B cell (primary cell): ENCODE measurements around the gene GPR75. TPM values are rescaled to one million over a fixed set of nuclear protein-coding genes. Genes with fewer than 3 reads are reported as not detected.

Source experiments
- ATAC-seq: fragments of 200-7000 bp; cut with Tn5 transposase; one replicate; pipeline ENCODE4 v1.10.0; 2021; ENCODE audit warnings: low read depth, mild to moderate bottlenecking, moderate number of reproducible peaks, moderate library complexity
- CTCF ChIA-PET: fragments of 350-600 bp; sonication (Branson Sonifier 250); formaldehyde crosslinking; loops from one replicate; lab custom pipeline; 2021; ENCODE audit warnings: antibody characterized with exemption, inconsistent platforms; lab: Charles Lee
- POLR2A ChIA-PET: fragments of 350-600 bp; sonication (Branson Sonifier 250); formaldehyde crosslinking; loops from one replicate; lab custom pipeline; 2021; ENCODE audit warnings: antibody characterized with exemption; lab: Charles Lee
- DNase-seq: peaks from one replicate; pipeline ENCODE4 v3.0.0; 2013
- H2AFZ ChIP-seq: 2 replicates; pipeline ENCODE4 v1.6.1; 2012; ENCODE audit warnings: mild to moderate bottlenecking, low read depth, low read length; ENCODE audit not compliant: insufficient read depth, poor library complexity, severe bottlenecking
- H3K27ac ChIP-seq, 2 donors: 1 replicate in 1 of 2; 2 replicates in 1 of 2; pipeline ENCODE4 v1.5.1; 2012 to 2013; ENCODE audit warnings: low read length in 2 of 2, mild to moderate bottlenecking in 2 of 2, moderate library complexity in 1 of 2
- H3K27me3 ChIP-seq, 4 experiments: fragments of 200-600 bp in 1 of 4; sonication (generic) in 1 of 4; replicated peaks in 1 of 4; 1 replicate in 2 of 4; 2 replicates in 2 of 4; pipeline versions ENCODE4 v1.6.1 to v1.7.0; 2013 to 2016; ENCODE audit warnings: low read length in 3 of 4, mild to moderate bottlenecking in 2 of 4, mixed read lengths in 1 of 4, moderate library complexity in 1 of 4; ENCODE audit not compliant: insufficient read depth in 4 of 4, control insufficient read depth in 3 of 4; ENCODE audit errors: control extremely low read depth in 1 of 4
- H3K36me3 ChIP-seq, 2 experiments: replicated peaks in 1 of 2; 1 replicate in 1 of 2; 2 replicates in 1 of 2; pipeline versions ENCODE4 v1.6.1 to v1.7.1; 2013; ENCODE audit warnings: low read length in 1 of 2; ENCODE audit not compliant: insufficient read depth in 2 of 2, control insufficient read depth in 1 of 2; ENCODE audit errors: control extremely low read depth in 1 of 2, extremely low read depth in 1 of 2
- H3K4me1 ChIP-seq, 2 donors: fragments of 200-600 bp in 1 of 2; sonication (generic) in 1 of 2; 1 replicate in 1 of 2; 2 replicates in 1 of 2; pipeline versions ENCODE4 v1.5.1 to v1.6.1; 2013 to 2017; ENCODE audit warnings: low read length in 2 of 2; ENCODE audit not compliant: control insufficient read depth in 2 of 2, insufficient read depth in 2 of 2
- H3K4me2 ChIP-seq: replicated peaks from 2 replicates; pipeline ENCODE3; 2012; ENCODE audit warnings: mild to moderate bottlenecking, low read depth, low read length; ENCODE audit not compliant: poor library complexity, severe bottlenecking
- H3K4me3 ChIP-seq, 5 experiments: fragments of 200-600 bp in 1 of 5; sonication (generic) in 1 of 5; 1 replicate in 3 of 5; 2 replicates in 2 of 5; pipeline versions ENCODE4 v1.5.1 to v1.7.0; 2011 to 2016; ENCODE audit warnings: low read length in 4 of 5, mild to moderate bottlenecking in 4 of 5, low read depth in 2 of 5, control low read depth in 1 of 5, moderate library complexity in 1 of 5; ENCODE audit not compliant: insufficient read depth in 1 of 5; ENCODE audit errors: control extremely low read depth in 1 of 5, extremely low read depth in 1 of 5
- H3K79me2 ChIP-seq: fragments of 200-600 bp; sonication (generic); one replicate; pipeline ENCODE4 v1.6.0; 2016; ENCODE audit warnings: low read length; ENCODE audit not compliant: control insufficient read depth, insufficient read depth
- H3K9ac ChIP-seq: fragments of 200-600 bp; sonication (generic); 2 replicates; pipeline ENCODE4 v1.6.1; 2017; ENCODE audit warnings: mild to moderate bottlenecking, low read length, moderate library complexity
- H3K9me3 ChIP-seq, 3 donors: one replicate each; pipeline versions ENCODE4 v1.6.1 to v1.7.1; 2013; ENCODE audit warnings: low read length in 2 of 3; ENCODE audit not compliant: control insufficient read depth in 2 of 3, insufficient read depth in 1 of 3; ENCODE audit errors: control extremely low read depth in 1 of 3
- H4K20me1 ChIP-seq: 2 replicates; pipeline ENCODE4 v1.6.0; 2012; ENCODE audit warnings: mild to moderate bottlenecking, low read length; ENCODE audit not compliant: insufficient read depth, control insufficient read depth, poor library complexity, severe bottlenecking
- H3K27ac Mint-ChIP-seq: one replicate; pipeline ENCODE4 v1.8.0; 2021; ENCODE audit warnings: mixed read lengths
- H3K27me3 Mint-ChIP-seq: one replicate; pipeline ENCODE4 v1.8.0; 2021; ENCODE audit warnings: mixed read lengths
- H3K4me1 Mint-ChIP-seq: one replicate; pipeline ENCODE4 v1.8.0; 2021; ENCODE audit warnings: mixed read lengths
- H3K4me3 Mint-ChIP-seq: one replicate; pipeline ENCODE4 v1.8.0; 2021; ENCODE audit warnings: mixed read lengths
- H3K9me3 Mint-ChIP-seq: one replicate; pipeline ENCODE4 v1.8.0; 2022; ENCODE audit warnings: mixed read lengths; ENCODE audit not compliant: insufficient read depth
- EZH2 ChIP-seq: IDR thresholded peaks from 2 replicates; pipeline ENCODE4 v1.6.1; 2012; ENCODE audit warnings: borderline replicate concordance, low read depth, mild to moderate bottlenecking, moderate library complexity, low read length; ENCODE audit not compliant: insufficient read depth, poor library complexity, severe bottlenecking
- WGBS: methylation state at CpG from one replicate; pipeline ENCODE4 v1.1.5; 2013; ENCODE audit warnings: missing lambda C conversion rate; ENCODE audit not compliant: insufficient coverage; 5-methylcytosine and 5-hydroxymethylcytosine counted together
- intact Hi-C: fragments of 100-400 bp; cut with micrococcal nuclease; formaldehyde crosslinking; loops from one replicate; pipeline ENCODE4 v1.10.0; 2022
- polyA minus RNA-seq: library from RNA; depleted of rRNA, polyadenylated mRNA; stranded (reverse); fragments of >200 nt; gene quantifications from 2 replicates; pipeline ENCODE4 v1.2.3, GENCODE V29; 2012
- polyA plus RNA-seq: library from polyadenylated mRNA; depleted of rRNA; stranded (reverse); fragments of >200 nt; gene quantifications from 2 replicates; pipeline ENCODE4 v1.2.3, GENCODE V29; 2012
- total RNA-seq, 2 donors: library from RNA; stranded (reverse); fragments of 120-200 nt in 1 of 2; gene quantifications; 1 replicate in 1 of 2; 2 replicates in 1 of 2; pipeline versions ENCODE4 v1.2.3 to v1.2.4, GENCODE V29; 2013 to 2022
- TF ChIP-seq, protein P1 (sequence below): fragments of 200-600 bp; IDR thresholded peaks from one replicate; pipeline ENCODE4 v1.8.0; 2022; ENCODE audit warnings: antibody characterized with exemption, mild to moderate bottlenecking

GPR75 gene
- 5.1 and 5.8 TPM in 2 replicates for total RNA-seq
- total RNA-seq (2013), result 2.4 TPM
- polyA plus RNA-seq, result 5.9 and 7.2 TPM in 2 replicates
- polyA minus RNA-seq, result 3.4 and 5.4 TPM in 2 replicates

DNA sequence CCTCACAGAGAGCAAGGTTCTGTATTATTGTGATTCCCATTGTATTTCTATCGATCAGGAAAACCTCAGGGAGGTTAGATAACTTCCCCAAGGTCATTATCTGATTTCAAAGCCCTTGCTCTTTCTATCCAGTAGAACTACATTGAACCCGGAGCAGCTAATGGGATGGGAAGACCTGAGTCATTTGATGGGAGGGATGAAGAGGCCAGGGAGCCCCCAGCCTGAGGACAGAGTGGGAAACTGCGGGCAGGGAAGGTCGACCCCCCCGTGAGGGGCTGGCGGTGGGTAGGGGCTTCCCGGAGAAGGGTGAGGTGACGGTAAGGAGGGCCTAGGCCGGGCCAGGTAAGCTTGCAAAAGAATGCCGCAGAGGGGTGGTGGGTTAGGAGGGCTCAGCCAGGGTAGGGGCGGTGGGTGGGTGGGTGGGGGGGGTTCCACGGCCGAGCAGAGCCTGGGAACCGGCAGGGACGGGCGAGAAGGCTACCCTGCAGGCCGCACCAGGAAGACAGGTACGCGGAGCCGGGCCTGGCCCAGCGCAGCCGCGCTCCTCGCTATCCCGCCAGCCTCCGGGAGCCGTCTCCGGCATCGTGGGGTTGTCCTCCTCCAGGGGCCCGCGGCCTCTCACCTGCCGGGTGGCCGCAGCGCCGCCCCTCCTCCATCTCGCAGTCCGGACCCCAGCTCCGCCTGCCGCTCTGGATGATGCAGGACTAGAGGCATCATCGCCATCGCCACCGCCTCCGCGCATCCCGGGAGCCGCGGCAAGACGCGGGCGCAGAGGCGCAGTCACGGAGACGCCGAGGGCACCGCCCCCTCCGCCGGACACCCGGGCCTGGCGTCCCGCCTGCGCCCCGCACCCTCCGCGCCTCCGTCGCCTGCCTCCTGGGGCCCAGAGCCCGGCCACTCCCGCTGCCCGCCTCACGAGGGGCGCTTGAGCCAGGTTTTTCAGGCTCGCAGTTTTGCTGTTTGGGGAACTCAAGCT is at the start of gene GPR75:
TSS of gene GPR75 (minus strand) at position 762 of the 976 bp plus-strand sequence. CDS start 5,211 bp downstream, outside the sequence.
- H3K4me3 Mint-ChIP-seq, result no peak within 1 kb of the TSS
- no peaks in the 10 kb centered on the region for H4K20me1 ChIP-seq
- WGBS, result 96% methylated on average over 65 of the region's 72 CpGs

More for the DNA sequence above, at the start of gene GPR75:
- Mint-ChIP-seq H3K27ac (no peak within 1 kb of the TSS), H3K4me1 (no peaks in the 10 kb centered on the region), H3K9me3 (no peaks in the 10 kb centered on the region), H3K27me3 (no peaks in the 10 kb centered on the region)
- Histone ChIP-seq H3K4me1 (no peaks in the 10 kb centered on the region), H3K36me3 (peaks cover 2 to 10% of the 10 kb centered on the region in 2 experiments), H3K27ac (no peak within 1 kb of the TSS), H3K9ac (no peak within 1 kb of the TSS), H3K9me3 (no peaks in the 10 kb centered on the region), H3K27me3 (no peaks in the 10 kb centered on the region), H3K4me3 (no peak within 1 kb of the TSS), H2AFZ (no peak within 1 kb of the TSS), H3K4me2 (no peak within 1 kb of the TSS), H3K79me2 (no peaks in the 10 kb centered on the region)
- no peak for ATAC-seq
- TF ChIP-seq, protein P1, sequence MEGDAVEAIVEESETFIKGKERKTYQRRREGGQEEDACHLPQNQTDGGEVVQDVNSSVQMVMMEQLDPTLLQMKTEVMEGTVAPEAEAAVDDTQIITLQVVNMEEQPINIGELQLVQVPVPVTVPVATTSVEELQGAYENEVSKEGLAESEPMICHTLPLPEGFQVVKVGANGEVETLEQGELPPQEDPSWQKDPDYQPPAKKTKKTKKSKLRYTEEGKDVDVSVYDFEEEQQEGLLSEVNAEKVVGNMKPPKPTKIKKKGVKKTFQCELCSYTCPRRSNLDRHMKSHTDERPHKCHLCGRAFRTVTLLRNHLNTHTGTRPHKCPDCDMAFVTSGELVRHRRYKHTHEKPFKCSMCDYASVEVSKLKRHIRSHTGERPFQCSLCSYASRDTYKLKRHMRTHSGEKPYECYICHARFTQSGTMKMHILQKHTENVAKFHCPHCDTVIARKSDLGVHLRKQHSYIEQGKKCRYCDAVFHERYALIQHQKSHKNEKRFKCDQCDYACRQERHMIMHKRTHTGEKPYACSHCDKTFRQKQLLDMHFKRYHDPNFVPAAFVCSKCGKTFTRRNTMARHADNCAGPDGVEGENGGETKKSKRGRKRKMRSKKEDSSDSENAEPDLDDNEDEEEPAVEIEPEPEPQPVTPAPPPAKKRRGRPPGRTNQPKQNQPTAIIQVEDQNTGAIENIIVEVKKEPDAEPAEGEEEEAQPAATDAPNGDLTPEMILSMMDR, result no peak
- TF ChIP-seq EZH2, result no peak
- intact Hi-C loops, result no loop called here
- ChIA-PET POLR2A (no interaction called here), CTCF (interaction anchor here (0.7 kb wide), 1 partner anchor 11 kb away, joined by 3 read pairs; no protein-coding TSS in a partner anchor)
- no peak for DNase-seq
